ENCODE data around the gene BNC2. TPM values are rescaled to one million over a fixed set of nuclear protein-coding genes. Genes with fewer than 3 reads are reported as not detected.

The BNC2 gene
- total and polyA plus RNA-seq, 2 of the 4 experiments (the other 2 are of a cell fraction): 15.5 to 45.2 TPM

- no peak overlapping the region for H3K14ac ChIP-seq (replicated peaks; ENCODE audit: low read depth, low read length)
- no peak overlapping the region for H2AFZ ChIP-seq (replicated peaks; ENCODE audit: low read length, poor library complexity)
- no peak overlapping the region for H3K23ac ChIP-seq (ENCODE audit: low read depth, low read length)
- ATAC-seq (ENCODE audit: low read depth) (no peak), DNase-seq (no peak)
- H2AK5ac ChIP-seq (ENCODE audit: low read depth, low read length): no peak overlapping the region; the same call in 1 of the 2 replicates
- H3K4me1 ChIP-seq (ENCODE audit: control insufficient read depth, insufficient read depth, low read length): peaks cover 9% of the 10 kb centered on the region
- H3K18ac ChIP-seq (ENCODE audit: low read depth, low read length): no peak overlapping the region
- H3K27ac ChIP-seq (ENCODE audit: insufficient read depth, low read length): no peak overlapping the region
- H4K20me1 ChIP-seq (ENCODE audit: insufficient read depth, low read length): no peaks in the 10 kb centered on the region; the same call in 1 of the 2 replicates
- TF ChIP-seq CHD1 (IDR thresholded peaks at IDR 0.05; ENCODE audit: low read depth, low read length) (no peak), SMC3 (IDR thresholded peaks at IDR 0.05; ENCODE audit: low read depth, low read length) (no peak)
- dilution Hi-C loops (cut with HindIII; ENCODE audit: low sequenced_read_pairs, unreplicated experiment): no loop called here
- H2AK9ac ChIP-seq (replicated peaks; ENCODE audit: low read depth, low read length, poor library complexity): no peak overlapping the region
- no peak overlapping the region for H2BK5ac ChIP-seq (ENCODE audit: low read depth, low read length, poor library complexity, severe bottlenecking)
- H3K9me1 ChIP-seq (ENCODE audit: insufficient read depth, low read length): peaks cover 10% of the 10 kb centered on the region
- no peak overlapping the region for H2BK20ac ChIP-seq (ENCODE audit: low read depth, low read length)
- H3K79me1 ChIP-seq (ENCODE audit: low read depth in 1 of 2, low read length in 2 of 2): peaks cover 18 to 58% of the 10 kb centered on the region in 2 experiments
- no peak overlapping the region for H4K8ac ChIP-seq (ENCODE audit: low read depth in 2 of 2, low read length in 2 of 2)
- POLR2A ChIA-PET (ENCODE audit: unreplicated experiment): no interaction called here
- H3K9me3 ChIP-seq (ENCODE audit: control insufficient read depth, insufficient read depth, low read length): no peaks in the 10 kb centered on the region
- no peak overlapping the region for H4K91ac ChIP-seq (ENCODE audit: insufficient read depth, low read depth, low read length)
- no TSS peak for BruUV-seq (replicated peaks)
- no peaks in the 10 kb centered on the region for H3K27me3 ChIP-seq (ENCODE audit: control insufficient read depth, insufficient read depth, low read length)
- no peak overlapping the region for H3K4me2 ChIP-seq (ENCODE audit: low read depth, low read length)
- CTCF ChIA-PET: no interaction called here
- no peak overlapping the region for H2BK15ac ChIP-seq (ENCODE audit: low read depth, low read length)
- in situ Hi-C loops (cut with MboI; ENCODE audit: low sequenced_read_pairs): no loop called here
- intact Hi-C loops (cut with micrococcal nuclease): loop anchor here (5.0 to 10.0 kb wide), 2 partner anchors 227 to 399 kb away; no protein-coding TSS in a partner anchor
- H4K5ac ChIP-seq (ENCODE audit: low read depth, low read length): no peak overlapping the region
- H3K9ac ChIP-seq (ENCODE audit: low read depth, low read length): no peak overlapping the region
- no peak overlapping the region for H3K4ac ChIP-seq (ENCODE audit: low read depth, low read length)
- H2BK120ac ChIP-seq (ENCODE audit: low read depth, low read length): no peak overlapping the region
- H3K56ac ChIP-seq (ENCODE audit: extremely low read depth, insufficient read depth, low read length): no peak overlapping the region
- no peak overlapping the region for H3K4me3 ChIP-seq (ENCODE audit: insufficient read depth, low read depth, low read length)
- no peaks in the 10 kb centered on the region; the same call in 1 of the 2 replicates for H3K36me3 ChIP-seq (ENCODE audit: control insufficient read depth, insufficient read depth, low read length)
- WGBS, 2 experiments (ENCODE audit: extremely low coverage in 2 of 2, insufficient read length in 1 of 2): no CpG with 5 or more reads among the region's 1 CpG
Measured at GRCh38 chr9:16821344-16821743, 49.1 kb downstream of the BNC2 start.
